K562 treated with DMSO at 1 percent for 12 hours (cell line): ENCODE data around the gene SNAP47. TPM values are rescaled to one million over a fixed set of nuclear protein-coding genes. Genes with fewer than 3 reads are reported as not detected.

Experiments used
- total RNA-seq: library from RNA; unstranded; fragments of 300-600 nt; gene quantifications from 2 replicates; pipeline ENCODE4 v1.2.3, GENCODE V29; 2022; ENCODE audit not compliant: insufficient read depth

Gene SNAP47, protein sequence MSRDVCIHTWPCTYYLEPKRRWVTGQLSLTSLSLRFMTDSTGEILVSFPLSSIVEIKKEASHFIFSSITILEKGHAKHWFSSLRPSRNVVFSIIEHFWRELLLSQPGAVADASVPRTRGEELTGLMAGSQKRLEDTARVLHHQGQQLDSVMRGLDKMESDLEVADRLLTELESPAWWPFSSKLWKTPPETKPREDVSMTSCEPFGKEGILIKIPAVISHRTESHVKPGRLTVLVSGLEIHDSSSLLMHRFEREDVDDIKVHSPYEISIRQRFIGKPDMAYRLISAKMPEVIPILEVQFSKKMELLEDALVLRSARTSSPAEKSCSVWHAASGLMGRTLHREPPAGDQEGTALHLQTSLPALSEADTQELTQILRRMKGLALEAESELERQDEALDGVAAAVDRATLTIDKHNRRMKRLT
- 49.4 and 52.7 TPM in 2 replicates for total RNA-seq

DNA sequence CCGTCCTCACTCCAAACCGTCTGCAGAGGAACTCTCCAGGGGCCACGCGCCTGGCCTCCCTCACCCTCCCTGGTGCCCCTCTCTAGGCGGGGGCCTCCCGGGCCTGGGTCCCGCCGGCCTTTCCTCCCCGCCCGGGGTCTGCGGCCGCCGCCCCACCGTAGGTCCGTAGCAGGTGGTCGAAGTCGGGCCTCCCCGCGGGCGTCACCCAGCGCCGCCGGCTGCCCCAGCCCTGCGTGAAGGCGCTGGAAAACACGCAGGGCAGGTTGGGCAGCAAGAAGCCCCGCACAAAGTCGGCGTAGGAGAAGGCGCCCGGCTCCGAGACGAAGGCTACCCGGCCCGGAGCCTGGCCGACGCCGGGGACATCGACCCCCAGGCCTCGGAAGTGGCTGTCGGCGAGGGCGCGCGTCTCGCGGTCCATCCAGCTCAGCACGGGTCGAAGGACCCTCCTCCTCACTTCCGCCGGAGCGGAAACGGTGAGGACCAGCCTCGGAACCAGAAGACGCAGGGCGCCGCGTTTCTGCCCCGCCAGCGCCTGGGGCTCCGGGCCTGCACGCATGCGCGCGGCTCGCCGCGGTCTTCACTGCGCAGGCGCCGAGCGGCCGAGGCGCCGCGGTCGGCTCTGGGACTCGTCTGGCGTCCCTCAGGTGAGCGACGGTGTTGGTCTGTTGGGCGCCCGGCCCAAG, at the start of gene SNAP47, which contains the start of gene JMJD4:
Gene SNAP47 (plus strand): TSS at position 580 of the 683 bp plus-strand sequence. CDS start 12,302 bp downstream, outside the sequence.
Gene JMJD4 (minus strand): TSS at position 447 of the 683 bp plus-strand sequence. CDS start 29 bp downstream, at position 418.

DNA sequence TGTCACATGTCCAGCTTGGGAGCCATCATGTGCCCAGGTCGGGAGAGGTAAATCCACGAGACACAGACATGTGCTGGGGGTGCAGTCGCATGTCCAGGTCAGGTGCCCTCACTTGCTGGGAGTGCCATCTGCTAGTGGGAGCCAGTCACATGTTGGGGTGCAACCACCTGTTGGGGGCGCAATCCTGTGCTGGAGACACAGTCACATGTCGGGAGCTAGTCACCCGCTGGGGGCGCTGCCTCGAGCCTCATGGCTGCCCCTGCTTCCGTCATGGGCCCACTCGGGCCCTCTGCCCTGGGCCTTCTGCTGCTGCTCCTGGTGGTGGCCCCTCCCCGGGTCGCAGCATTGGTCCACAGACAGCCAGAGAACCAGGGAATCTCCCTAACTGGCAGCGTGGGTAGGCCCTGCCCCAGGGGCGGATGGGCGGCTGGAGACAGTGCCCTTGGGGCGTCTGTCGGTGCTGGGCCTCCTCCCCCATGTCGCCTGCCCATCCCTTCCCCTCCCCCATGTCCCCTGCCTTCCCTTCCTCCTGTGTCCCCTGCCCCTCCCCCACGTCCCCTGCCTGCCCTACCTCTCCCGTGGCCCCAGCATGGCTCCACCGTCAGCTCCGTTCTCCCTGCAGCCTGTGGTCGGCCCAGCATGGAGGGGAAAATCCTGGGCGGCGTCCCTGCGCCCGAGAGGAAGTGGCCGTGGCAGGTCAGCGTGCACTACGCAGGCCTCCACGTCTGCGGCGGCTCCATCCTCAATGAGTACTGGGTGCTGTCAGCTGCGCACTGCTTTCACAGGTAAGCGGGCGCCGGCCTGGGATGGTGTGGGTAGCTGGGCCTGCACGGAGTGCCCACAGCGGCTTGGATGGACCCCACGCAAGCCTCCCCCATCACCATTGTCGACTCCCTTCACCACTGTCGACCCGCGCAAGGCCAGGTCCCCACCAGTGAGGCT, 80.5 kb downstream of the SNAP47 start, which contains the start of gene PRSS38:
Gene PRSS38 (plus strand): TSS at position 208 of the 942 bp plus-strand sequence. CDS start 42 bp downstream, at position 250.

Other genes starting within 250 kb of the SNAP47 start
- 0.61 and 8.9 TPM in 2 replicates for gene ZNF678, start 171.9 kb upstream of the SNAP47 start, total RNA-seq
- 14.4 and 14.5 TPM in 2 replicates for gene JMJD4, start 133 bp upstream of the SNAP47 start, total RNA-seq
- 0.59 and 1.3 TPM in 2 replicates for gene PRSS38, start 80.2 kb downstream of the SNAP47 start, total RNA-seq
- 0.25 and 0.38 TPM in 2 replicates for gene WNT9A, start 212.5 kb downstream of the SNAP47 start, total RNA-seq